ENCODE measurements around the gene GID8.
"Not testable (repeated sequence)": the region's sequence is repeated elsewhere in the genome, so short reads cannot be mapped to it uniquely, and the experiment has no call there.

The GID8 gene

GRCh38 chr20:62956387-62957135 lies 18.6 kb downstream of the GID8 start:
- DNase-seq (ENCODE audit: low read depth in 1 of 2, low spot score in 1 of 2): no peak

GRCh38 chr20:62957136-62958117 lies 19.5 kb downstream of the GID8 start:
- no peak for DNase-seq (ENCODE audit: low read depth in 1 of 2, low spot score in 1 of 2)

DNA sequence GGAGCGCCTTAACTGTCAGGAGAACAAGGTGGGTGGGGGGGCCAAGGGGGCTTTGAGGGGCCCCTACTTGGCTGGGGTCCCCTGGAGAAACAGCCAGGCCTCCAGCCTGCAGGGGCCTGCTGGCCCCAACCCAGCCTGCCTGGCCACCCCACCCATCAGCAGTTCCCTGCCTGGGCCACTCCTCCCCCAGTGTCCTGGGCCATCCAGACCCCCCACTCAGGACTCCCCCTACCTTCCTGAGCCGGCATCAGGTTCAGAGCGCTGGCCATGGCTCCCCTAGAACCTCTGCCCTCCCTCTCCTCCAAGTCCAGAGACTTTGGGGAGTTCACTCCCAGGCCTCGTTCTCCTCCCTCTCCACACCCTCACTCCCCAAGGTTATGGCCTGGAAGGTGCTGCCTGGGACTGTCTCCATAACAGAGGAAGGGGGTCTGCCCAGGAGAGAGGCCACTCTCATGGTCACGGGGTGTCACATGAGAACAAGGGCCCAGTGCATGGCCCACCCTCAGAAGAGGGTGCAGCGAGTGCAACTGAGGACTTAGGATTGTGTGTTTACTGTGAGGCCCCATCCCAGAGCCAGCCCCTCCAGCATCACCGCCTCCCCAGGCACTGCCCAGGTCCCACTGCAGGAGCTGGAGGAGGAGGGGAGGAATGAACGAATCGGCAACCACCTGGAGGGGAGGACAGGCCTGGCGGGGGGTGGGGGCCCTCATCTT lies 20.6 kb downstream of the GID8 start:
- no peak for DNase-seq (ENCODE audit: low read depth in 1 of 2, low spot score in 1 of 2)

- DNase-seq (ENCODE audit: low read depth in 1 of 2, low spot score in 1 of 2): no peak
Observed at GRCh38 chr20:62959101-62959971, 21.4 kb downstream of the GID8 start.

DNA sequence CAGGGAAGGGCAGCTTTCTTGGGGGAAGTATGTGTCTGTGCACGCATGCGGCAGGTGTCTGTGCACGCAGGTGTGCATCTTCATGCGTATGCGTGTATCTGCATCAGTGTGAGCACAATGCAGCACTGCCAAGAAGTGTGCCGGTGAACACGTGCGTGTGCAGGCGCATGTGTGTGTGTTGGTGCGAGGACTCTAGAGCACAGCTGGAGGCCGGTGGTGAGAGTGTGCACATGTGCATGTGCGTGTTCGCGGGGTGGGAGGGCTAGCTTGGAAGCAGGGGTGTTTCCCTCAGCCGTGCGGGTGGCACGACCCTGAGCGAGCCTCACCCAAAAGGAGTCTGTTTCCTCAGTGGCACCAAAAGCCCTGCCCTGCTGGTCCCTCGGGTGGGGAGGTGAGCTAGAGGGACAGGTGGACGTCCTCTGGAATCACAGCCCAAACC lies 22.1 kb downstream of the GID8 start:
- DNase-seq (ENCODE audit: low read depth in 1 of 2, low spot score in 1 of 2): no peak

GRCh38 chr20:62960446-62961309 lies 22.7 kb downstream of the GID8 start:
- DNase-seq (ENCODE audit: low read depth in 1 of 2, low spot score in 1 of 2): not testable (repeated sequence)

- DNase-seq (ENCODE audit: low read depth in 1 of 2, low spot score in 1 of 2): no peak
Observed at GRCh38 chr20:62961310-62961783, 23.4 kb downstream of the GID8 start.

DNA sequence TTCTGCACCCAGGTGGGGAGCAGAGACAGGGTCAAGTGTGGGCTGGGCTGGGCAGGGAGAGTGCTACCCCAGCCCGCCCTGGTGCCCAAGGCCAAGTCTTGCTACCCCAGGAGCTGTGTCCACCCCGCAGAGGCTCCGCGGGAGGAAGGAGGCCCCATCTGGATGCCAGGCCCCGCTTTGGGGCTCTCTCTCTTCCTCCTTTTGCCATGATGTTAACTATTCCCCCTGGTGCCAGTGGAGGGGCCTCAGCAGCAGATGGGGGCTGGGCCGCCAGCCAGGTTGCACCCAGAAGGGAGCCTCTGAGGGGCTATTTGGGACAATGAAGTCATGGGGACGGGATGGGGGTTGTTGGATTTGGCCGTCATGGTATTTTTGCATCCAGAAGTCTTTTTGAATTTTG lies 23.9 kb downstream of the GID8 start:
- no peak for DNase-seq (ENCODE audit: low read depth in 1 of 2, low spot score in 1 of 2)

GRCh38 chr20:62962221-62962879 lies 24.4 kb downstream of the GID8 start:
- DNase-seq (ENCODE audit: low read depth in 1 of 2, low spot score in 1 of 2): no peak

DNA sequence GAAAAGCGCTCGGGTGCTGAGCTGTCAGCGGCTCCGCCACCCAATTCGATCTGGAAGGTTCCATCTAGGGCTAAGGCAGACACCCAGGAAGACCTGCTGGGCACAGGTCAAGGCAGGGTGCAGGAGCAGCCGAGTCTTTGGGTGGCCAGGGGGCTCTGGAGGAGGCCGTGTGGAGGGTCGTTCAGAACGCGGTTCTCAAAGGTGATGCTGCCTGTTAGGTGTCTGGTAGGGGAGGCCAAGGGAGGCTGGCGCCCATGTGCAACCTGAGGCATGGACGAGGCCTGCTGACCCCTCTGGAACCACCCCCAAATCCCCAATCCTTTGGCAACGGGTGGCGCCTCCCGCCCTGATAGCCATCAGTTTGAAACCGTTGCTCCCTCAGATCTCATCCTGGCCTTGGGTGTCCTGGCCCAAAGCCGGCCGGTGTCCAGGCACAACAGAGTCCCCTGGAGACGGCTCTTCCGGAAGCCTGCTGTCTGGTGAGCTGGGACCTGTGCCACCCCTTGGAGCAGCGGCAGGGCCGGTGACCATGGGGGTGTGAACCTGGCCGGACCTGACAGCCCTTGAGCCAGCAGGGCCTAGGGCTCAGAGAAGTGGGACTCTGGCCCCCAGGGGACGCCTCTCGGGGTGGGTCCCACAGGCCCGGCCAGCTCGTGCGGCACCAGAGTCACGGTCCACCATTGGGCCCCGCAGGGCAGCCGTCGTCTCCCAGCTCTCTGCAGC lies 25.1 kb downstream of the GID8 start:
- DNase-seq (ENCODE audit: low read depth in 1 of 2, low spot score in 1 of 2): no peak

GRCh38 chr20:62963614-62964397 lies 25.9 kb downstream of the GID8 start:
- DNase-seq (ENCODE audit: low read depth in 1 of 2, low spot score in 1 of 2): no peak

- no peak for DNase-seq (ENCODE audit: low read depth in 1 of 2, low spot score in 1 of 2)
Observed at GRCh38 chr20:62964700-62965099, 26.8 kb downstream of the GID8 start.

DNA sequence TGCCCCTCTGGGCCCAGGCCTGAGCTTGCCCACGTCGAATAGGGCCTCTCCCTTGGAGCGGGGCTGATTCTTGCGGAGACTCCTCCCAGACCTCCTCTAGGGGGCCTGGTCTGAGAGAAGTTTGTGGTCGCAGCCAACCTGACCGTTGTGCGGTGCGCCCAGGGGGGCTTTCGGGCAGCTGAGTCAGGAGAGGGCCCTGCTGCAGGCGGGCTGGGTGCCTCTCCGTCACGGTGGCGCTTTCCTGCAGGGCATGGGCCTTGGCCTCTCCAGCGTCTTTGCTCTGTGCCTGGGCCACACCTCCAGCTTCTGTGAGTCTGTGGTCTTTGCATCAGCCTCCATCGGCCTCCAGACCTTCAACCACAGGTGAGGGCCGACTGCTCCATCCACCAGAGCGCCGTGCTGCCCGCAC lies 27.4 kb downstream of the GID8 start:
- no peak for DNase-seq (ENCODE audit: low read depth in 1 of 2, low spot score in 1 of 2)

GRCh38 chr20:62966212-62967148 lies 28.5 kb downstream of the GID8 start:
- DNase-seq (ENCODE audit: low read depth in 1 of 2, low spot score in 1 of 2): no peak

- no peak for DNase-seq (ENCODE audit: low read depth in 1 of 2, low spot score in 1 of 2)
Observed at GRCh38 chr20:62967149-62967501, 29.2 kb downstream of the GID8 start.

DNA sequence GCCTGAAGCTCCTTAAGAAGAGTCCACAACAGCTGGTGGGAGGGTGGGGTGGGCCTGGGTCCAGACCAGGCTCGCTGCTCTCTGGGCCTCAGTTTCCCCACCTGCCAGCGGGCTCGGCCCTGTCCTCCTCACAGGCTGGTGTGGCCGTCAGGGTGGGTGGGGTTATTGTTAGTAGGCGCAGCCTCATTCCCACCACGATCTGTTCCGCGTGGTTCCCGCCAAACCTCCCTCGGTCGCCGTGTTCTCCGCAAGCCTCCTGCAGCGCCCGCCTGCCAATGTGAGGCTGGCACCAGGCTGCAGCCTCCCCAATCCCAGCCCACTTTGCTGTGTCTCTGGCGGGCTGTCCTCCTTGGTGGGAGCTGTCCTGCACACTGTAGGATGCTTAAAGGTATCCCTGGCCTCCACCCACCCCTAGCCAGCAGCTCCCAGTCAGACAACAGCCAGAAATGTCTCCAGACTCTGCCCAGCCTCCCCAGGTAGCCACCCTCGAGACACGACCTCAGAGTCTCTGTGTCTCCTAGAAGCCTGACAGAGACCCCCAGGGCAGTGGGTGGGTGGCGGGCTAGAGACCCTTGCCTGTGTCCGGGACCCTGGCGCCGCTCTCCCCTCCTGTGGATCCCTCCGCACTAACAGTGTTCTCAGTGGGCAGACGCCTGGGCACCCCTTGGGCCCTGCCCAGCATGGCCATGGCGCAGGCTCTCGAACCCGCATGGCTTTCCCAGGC lies 29.8 kb downstream of the GID8 start:
- no peak for DNase-seq (ENCODE audit: low read depth in 1 of 2, low spot score in 1 of 2)

All from activated CD4-positive, alpha-beta T cell treated with anti-CD3 and anti-CD28 coated beads, Interleukin-2, amount 50 U/mL, for 24 hours (primary cell).